NCI-H1092 (cell line): ENCODE measurements around the gene LIPC.

Experiments used
- DNase-seq: peaks from one replicate; lab custom pipeline; 2025; lab: John Stamatoyannopoulos, UW

Gene LIPC

DNA sequence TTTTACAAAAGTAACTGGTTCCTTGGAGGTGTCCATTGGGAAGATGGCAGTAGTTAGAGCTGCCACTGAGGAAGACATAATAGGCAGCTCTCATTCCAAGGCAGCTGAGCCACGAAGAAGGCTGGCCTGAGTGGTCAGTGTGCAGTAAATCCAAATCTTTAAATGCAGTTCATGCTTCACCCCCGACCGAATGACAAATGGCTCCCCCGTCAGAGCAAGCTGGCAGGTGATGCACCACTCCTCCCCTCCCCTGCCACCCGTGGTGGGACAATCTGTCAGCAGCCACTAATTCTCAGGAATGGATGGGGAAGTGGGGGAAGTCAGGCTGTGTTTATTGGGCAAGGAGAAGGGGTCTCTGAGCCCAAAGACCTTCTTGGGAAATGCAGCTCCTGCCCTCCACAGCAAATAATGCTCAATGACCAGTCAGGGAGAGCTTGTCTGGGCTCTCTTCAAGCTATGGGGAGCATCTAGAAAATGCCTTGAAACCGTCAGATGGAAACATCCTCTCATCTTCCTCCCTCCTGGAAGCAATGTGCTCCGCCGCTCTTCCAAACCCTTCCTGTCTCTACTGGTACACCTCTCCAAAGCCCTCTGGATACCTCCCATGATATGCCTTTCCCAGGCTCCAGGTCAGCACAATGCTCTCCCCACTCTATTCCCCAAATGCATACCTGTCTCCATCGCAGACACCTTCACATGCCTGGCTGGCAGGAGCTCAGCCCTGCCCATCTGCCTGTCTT, 65.4 kb downstream of the LIPC start:
- no peak for DNase-seq

DNA sequence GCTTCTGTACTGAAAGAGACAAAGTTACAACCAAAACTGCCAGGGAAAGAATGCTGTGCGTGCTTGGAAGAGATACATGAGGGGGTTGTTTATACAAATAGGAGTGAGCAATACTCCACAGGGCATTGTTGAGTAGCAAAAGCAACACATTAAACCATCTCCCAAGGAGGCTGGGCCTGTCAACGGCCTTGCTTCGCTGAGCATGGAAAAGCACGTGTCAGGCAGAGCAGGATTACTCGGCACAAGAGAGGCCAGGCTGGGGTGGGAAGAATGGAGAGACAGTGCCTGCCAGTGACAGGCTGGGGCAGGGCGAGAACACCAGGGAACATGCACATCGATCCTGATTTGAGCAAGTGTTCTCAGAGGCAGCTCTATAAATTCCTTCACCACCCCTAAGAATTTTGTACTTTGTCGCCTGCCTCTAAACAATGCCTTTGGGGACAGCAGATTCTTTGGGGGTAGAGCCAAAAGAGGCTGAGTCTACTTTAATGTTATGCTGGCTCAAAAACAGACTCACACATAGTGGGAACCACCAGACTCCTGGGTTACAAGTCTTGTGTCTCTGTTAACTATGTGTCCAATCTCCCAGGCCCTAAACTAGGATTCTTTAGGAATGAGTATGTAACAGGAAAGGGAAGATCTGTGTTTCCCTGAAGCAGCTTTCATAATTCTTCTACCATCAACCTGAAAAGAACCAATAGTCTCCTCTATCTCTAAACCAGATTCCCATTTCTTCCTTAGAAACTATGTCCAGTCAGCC, 67.2 kb downstream of the LIPC start:
- DNase-seq, result no peak

DNA sequence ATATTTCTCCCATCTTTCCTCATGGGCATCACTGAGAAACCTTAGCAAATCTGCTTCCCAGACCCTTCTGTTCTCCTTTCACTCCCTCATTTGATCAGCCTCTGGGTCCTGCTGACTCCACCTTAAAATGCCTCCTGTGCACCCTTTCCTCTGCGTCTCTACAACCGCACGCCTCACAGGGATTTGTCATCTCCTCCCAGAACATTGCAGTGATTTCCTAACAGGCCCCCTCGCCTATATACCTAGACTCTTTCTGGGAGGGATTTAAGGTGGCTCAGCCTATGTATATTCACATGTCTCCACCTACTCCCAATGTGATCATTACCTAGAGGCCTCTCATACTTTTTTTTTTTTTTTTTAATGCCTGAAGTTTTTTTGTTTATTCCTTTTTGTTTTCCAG, 69.2 kb downstream of the LIPC start:
- no peak for DNase-seq

DNA sequence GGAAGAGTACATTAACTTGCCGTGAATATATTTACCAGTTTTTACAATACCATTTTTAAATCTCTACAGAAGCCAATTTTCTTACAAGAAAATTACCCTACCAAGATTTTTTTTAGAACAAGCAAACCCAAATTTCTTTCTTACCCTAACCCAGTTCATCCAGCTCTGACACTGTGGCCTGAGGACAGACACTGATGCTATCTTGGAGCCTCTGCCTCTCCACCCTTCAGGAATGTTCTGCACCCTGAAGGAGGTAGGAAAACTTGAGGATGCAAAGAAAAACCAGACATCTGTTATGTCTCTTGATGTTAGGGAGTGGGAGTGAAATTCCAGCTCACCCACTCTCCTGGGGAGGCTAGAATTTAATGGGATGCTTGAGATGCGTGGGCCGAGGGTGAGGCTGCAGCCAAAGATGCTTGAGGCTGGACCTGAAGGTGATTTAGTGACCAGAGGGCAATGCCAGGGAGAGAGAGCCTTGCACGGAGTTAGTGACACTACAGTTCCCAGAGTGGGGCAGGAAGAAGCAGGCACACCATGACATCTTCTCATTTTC, 69.9 kb downstream of the LIPC start:
- DNase-seq, result no peak

DNA sequence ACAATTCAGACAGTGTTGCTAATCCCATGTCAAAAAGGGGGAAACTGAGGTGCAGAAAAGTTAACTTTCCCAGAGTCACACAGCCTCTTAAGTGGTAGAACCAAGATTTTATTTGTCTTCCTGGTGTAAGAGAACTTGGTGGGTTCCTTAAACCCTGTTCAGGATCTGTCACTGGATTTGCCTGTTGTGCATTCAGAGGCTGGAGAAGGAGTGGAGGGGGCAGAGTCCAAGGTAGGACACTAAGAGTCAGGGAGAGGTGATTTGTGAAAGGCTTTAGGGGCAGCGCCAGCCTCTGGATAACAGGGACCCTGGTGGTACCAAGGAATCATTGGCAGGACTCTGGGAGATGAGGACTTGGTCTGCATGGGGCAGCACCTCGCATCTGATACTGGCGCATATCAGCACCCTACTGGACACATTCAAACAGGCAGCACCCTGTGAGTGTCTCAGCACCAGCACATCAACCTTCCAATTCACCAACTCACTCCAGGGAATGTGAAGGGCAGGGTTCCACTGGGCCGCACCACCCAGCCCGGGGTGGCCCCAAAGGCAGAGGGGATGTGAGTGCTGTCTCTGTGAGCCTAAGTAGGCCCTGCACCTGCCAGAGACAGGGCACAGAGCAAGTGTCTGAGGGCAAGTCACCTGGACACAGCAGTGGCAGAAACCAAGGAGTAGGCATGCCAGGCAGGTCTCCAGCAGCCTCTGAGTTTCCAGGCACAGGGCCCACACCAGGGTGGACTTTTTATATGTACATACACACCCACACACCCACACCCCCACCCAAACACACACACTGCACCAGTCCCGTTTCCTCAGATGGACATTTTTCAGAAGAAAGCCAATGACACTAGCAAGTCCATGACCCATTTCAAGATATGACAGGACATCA, 71.6 kb downstream of the LIPC start:
- DNase-seq, result no peak

DNA sequence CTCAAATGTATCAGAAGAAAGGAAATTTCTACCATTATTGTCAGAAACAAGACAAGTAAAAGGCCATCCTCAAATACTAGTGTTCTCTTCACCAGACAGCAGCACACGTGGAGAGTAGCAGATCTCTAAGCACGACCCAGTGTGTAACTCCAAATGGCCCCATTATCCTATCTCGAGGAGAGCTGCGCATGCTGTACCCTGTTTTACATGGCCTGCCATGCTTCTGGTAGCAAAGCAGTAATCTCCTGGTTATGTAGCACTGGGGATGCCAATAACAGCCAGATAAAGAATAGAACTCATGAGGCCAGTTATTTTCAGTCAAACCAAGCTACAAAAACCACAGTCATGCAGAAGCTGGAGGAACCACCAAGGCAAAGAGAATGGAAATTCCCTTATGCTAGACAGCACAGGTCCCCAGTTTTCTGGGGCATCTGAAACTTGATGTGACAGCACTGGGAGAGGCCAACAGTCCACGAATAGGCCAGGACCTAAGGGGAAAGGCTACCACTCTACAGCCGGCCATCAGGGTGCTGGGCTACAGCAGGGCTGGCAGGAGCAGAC, 73.0 kb downstream of the LIPC start:
- DNase-seq, result no peak

DNA sequence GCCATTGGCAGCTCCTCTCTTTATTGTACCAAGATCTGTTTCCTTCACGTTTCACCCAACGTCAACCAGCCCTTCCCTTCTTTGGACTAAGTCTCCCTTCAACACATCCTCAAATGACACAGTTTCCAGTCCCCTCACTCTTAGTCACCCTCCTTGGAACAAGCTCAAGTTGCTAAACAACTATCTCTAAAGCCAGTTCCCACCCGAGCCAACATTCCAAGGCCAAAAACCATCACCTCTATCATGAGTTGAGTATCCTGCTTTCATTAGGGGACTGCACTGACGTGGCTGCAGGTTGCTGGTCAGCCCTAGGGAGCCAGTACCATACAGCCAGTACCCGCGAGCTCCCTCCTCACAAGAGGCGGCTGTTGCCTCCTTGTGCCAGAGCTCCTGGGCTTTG, 73.8 kb downstream of the LIPC start:
- no peak for DNase-seq

DNA sequence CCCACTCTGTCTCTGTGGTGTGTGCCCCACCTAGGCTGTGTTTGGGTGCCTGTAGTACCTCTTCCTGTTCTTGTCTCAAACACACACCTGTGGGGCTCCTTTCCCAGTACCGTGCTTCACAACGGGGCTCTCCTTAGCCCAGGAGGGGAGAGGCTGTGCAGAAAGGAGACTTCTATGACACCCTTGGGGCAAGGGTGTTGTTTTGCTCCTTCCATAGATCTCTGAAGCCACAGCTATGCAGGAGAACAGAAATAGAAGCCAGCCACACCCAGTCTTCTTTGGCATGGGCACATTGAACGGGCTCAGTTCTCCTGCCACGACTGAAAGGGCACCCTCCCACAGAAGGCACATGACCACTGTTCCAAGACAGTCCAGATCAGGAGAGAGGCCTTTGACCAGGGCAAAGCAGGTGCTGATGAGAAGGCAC, 74.3 kb downstream of the LIPC start:
- no peak for DNase-seq

DNA sequence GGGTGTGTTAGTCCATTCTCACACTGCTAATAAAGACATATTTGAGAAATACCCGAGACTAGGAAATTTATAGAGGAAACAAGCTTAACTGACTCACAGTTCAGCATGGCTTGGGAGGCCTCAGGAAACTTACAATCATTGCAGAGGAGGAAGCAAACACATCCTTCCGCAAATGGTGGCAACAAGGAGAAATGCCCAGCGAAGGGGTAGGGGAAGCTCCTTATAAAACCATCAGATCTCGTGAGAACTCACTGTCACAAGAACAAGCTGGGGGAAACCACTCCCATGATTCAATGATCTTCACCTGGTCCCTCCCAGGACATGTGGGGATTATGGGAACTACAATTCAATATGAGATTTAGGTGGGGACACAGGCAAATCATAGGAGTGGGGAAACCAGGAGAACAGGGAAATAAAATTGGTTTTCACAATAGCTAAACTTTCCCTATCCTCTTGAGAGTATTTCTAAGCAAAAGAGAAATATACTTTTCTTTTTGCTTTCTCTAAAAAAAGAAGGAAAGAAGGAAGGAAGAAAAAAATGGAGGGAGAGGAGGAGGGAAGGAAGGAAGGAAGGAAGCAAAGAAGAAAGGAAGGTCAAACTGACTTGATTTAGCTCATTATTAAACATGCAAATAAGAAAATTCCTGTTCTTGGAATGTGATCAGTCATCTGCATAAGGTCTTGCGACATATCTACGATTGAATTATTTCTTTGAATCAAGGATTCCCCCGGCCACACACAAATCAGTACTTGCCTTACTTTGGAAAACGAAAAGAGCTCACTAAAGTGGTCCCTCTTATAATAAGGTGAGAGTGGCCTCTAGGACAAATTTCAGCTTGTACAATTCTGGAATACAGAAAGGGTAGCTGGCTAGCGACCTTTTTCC, 75.2 kb downstream of the LIPC start:
- DNase-seq, result no peak

DNA sequence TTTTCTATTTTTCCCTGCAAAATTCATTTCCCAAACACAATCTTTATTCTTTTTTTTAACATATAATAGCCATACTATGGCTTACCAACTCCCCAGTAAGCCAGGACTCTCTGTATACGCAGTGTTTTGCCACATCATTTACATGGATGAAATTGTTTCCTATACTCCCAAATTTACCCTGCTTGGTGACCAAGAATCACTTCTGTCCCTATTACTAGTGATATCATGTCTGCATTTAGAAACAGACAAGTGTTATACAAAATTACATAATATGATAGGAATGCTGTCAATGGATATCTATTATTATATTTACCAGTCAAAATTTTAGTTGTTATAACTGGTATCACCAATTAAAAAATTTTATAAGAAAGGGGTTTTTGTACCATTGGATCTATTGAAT, 77.8 kb downstream of the LIPC start:
- DNase-seq, result no peak

DNA sequence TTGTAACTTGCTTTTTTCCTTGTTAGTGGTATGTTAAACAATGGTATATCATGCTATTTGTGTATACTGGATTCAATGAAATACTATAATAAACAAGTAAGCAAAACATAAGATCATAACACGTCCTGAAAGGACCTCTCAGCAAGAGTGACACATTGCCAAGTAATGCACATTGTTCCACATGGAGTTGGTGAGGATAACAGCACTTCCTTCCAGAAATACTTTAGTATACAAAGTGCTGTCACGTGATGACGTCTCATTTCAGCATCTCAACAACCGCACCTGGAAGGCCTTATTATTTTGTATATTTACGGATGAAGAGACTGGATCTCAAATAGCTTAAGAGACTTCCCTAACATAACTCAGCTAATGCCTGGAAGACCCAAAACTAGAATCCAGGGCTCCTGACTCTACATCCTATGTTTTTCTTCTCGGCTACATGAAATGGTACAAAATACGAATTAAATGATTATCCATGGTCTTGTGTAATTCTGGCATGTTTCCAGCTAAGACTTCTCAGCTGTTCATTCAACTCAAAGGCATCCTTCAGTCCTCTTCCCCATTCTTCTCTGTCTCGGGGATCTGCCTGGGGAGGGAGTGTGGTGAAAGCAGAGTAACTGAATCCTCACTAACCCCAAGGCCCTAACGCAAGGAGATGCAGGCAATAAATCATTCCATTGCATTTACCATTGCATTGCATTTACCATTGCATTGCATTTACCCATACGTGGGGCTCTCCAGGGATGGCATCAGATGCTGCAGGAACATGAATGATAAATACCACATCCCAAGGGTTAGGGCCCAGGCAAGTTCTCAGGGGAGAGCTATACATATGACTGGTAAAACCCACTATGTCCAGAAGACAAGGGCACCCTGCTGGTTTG, 79.2 kb downstream of the LIPC start:
- no peak for DNase-seq

DNA sequence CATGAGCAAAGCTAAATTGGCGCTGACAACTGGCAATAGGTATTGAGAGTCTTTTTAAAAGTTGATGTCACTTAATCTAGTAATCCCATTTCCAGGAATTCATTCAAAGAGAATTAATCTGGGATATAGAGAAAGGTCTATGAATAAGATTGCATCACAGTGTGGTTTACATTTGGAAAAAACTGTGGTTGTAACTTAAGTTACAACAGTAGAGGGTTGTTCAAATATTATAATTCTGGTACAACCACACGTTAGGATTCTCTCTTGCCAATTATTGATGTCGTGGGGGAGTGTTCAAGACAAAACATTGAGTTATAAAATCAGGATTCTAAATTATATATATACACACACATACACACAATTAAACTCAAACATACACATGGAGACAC, 79.8 kb downstream of the LIPC start:
- no peak for DNase-seq

DNA sequence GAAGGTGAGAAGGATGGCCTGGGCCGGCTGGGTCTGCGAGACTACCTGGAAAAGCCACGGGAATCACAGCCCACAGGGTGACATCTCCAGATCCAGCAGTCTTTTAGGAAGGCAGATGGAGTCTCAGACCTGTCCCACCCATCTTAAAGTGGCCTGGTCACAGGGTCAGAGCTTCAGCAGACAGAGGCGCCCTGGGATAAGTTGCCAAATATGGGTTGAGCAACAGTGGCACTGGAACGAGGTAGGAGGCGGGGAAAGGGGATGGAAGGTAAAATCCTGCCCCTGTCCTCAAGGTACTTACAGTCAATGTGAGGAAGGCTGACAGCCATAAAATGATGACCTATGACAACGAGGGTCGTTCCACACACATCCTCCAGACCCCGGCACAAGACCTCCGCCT, 80.7 kb downstream of the LIPC start:
- no peak for DNase-seq

DNA sequence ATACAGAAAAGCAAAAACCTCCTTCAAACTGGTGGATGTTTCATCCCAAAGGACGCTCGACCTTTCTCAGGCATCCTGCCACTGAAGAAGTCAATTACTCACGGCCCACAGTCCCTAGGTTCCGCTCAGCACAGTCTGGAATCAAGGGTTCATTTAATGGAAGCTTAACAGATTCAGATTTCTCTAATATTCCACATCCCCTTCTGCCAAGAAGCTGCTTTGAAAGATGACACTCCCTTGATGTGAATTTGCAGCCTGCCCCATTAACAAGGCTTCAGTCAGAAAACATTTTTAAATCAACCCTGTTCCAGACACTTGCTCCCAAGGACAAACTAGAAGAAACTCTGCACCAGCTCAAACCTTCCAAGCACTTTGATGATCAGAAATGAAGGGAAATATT, 81.2 kb downstream of the LIPC start:
- DNase-seq, result no peak

DNA sequence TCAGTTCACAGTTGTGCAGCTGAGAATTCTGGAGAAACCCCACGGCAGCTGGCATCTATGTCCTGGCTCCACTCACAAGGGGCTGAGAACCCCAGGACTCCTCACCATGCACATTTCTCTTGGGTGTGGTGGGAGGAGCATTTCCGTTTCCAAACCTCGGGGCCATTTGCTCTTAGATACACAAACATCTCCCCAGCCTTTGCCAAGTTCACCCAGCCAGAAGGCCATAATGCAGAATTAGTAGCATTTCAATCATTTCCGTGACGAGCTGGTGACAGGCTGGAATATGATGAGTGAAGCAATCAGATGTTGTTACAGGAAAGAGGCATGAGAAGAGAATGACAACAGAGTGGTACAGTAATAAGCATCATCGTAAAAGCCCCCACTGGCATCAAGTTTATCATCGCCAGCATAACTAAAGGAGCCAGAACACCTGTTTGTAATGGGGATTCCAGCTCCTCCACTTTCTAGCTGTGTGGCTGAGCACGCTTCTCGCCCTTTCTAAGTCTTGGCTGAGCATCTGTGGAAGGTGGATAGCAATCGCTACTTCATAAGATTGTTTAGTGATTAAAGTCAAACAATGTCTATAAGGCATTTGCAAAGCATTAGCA, 82.0 kb downstream of the LIPC start:
- peak; percentile 10 for DNase-seq

DNA sequence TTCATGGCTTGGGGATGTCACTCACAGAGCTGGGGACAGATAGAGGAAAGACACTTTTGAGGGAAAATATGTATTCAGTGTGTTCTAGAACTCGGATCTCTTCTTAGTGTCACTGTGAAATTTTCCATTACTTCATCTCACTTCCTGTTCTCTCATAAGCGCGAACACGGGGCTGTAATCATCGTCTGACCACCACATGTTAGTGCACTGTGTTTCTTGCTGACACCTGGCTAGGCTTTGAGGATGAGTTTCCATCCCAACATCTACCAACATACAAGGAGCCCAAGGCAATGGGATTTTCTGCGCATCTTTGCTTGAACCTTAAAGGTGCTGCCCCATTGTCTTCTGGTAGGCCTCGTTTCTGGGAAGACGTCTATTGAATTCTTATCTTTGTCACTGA, 84.0 kb downstream of the LIPC start:
- no peak for DNase-seq

DNA sequence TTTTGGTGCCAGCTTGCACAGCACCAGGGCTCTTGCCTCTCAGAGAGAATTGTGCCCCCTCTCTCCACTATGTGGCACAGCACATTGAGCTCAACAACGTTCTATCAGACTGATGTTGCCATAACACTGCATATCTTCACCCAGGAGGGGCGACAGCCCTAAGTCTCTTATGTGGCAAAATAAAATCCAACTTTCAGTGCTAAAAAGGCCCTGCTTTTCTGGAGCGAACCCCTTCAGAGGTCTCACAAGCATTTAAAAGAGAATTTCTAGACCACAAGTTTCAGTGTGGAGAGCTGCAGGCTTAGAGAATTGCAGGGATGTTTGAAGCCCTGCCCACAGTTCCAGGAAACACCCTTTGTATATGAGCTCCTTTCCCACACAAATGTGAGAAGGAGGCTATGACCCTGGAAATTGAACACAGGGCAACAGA, 85.5 kb downstream of the LIPC start:
- DNase-seq, result no peak

DNA sequence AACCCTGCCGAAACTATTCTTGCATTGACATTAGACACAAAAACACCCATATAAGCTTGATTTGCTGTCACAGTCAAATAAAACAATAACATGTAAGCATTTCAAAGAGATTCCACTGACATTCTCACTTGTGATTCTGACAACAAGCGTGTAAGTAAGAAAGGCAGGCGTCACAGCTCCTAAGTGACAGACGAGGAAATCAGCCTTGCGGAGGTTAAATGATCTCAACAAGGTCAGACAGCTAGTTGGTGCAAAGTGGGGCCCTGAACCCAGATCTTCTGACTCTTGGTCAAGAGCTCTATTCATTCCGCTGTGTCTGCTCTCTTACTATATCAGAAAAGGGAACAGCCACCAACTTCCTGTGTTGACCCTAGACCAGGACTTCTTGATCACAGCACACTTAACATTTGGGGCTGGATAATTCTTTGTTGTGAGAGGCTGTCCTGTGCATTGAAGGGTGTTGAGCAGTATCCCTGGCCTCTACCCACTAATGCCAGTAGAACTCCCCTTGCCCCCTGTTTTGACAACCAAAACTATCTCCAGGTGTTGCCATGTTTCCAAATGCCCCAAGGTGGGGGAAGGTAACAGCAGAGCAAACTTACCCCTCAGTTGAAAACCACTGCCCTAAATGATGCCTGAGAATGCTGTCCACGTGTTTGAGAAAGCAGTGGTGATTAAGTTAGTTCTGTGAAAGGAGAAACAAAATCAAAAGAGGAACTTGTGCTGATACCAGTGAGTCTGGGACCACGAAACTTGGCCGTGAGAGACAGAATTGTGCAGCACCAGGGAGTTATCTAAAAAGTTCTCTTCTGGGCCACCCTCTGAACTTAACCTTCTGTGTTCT, 86.1 kb downstream of the LIPC start:
- no peak for DNase-seq

DNA sequence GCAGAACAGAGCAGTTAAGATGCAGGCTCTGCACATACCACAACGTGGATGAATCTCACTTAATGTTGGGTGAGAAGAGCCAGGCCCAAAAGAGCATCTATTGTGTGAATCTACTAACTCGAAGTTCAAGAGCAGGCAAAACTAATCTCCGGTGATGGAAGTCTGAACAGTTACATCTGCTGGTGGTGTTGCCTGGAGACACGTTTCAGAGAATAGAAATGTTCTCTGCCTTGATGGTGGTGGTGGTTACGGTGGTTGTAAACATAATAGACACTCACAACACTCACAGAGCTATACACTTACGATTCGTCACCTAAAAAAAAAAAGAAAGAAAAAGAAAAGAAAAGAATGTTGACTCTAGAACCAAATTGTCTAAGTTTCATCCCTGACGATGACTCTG, 86.8 kb downstream of the LIPC start:
- no peak for DNase-seq
